ENCODE results near the gene PDZK1IP1. TPM values are rescaled to one million over a fixed set of nuclear protein-coding genes. Genes with fewer than 3 reads are reported as not detected.

PDZK1IP1 gene
- total and polyA plus RNA-seq, 2 of the 13 experiments (the other 11 are each of a cell fraction or from before 2014, with no cell fraction given), result 0.24 to 1.6 TPM

GRCh38 chr1:47192458-47193384 is 2.9 kb upstream of the PDZK1IP1 start (continued):
- TF ChIP-seq ZBTB25 (CRISPR knock-in tag; IDR thresholded peaks at IDR 0.05) (no peak; the same call in 1 of the 2 replicates), ZBTB34 (CRISPR knock-in tag; IDR thresholded peaks at IDR 0.05) (no peak), CREB1 (IDR thresholded peaks at IDR 0.05) (no peak), CREB1 (CRISPR knock-in tag; IDR thresholded peaks at IDR 0.05) (peak; percentile 21; the same call in 1 of the 2 replicates), FOXA1 (IDR thresholded peaks at IDR 0.05) (no peak), FOXA1 (CRISPR knock-in tag; IDR thresholded peaks at IDR 0.05) (no peak), ZNF609 (CRISPR knock-in tag; IDR thresholded peaks at IDR 0.05; ENCODE audit: borderline replicate concordance) (peak; percentile 47; the same call in 1 of the 2 replicates), ZFP62 (CRISPR knock-in tag; IDR thresholded peaks at IDR 0.05) (no peak), MLXIP (CRISPR knock-in tag; IDR thresholded peaks at IDR 0.05; ENCODE audit: borderline replicate concordance) (no peak), LBX2 (CRISPR knock-in tag; IDR thresholded peaks at IDR 0.05; ENCODE audit: borderline replicate concordance) (no peak), TP53 (CRISPR knock-in tag; conservative IDR thresholded peaks at IDR 0.05) (no peak), ZBTB8A (CRISPR knock-in tag; IDR thresholded peaks at IDR 0.05; ENCODE audit: borderline replicate concordance, low read depth) (no peak), ZNF331 (CRISPR knock-in tag; IDR thresholded peaks at IDR 0.05) (peak; percentile 33; the same call in 1 of the 2 replicates), TSC22D2 (CRISPR knock-in tag; IDR thresholded peaks at IDR 0.05; ENCODE audit: borderline replicate concordance) (0 out of 2 replicates have a peak, but pooled peaks have one; percentile 24), ZNF441 (CRISPR knock-in tag; IDR thresholded peaks at IDR 0.05; ENCODE audit: borderline replicate concordance) (no peak)

Measured in HepG2 (cell line).